ENCODE results near the gene HNRNPA2B1.

GRCh38 chr7:26199301-26200037 is 1.1 kb downstream of the HNRNPA2B1 start:
- no peak for TF ChIP-seq GATA2 (IDR thresholded peaks at IDR 0.05; ENCODE audit: low read depth, low read length)
- TF ChIP-seq GATA3 (IDR thresholded peaks at IDR 0.05; ENCODE audit: low read depth, low read length), result no peak

All from SH-SY5Y (cell line).